Liver (tissue), 9 donors: ENCODE measurements around the gene SENP7. TPM values are rescaled to one million over a fixed set of nuclear protein-coding genes. Genes with fewer than 3 reads are reported as not detected.

Experiments used
- DNase-seq: peaks from one replicate; pipeline ENCODE4 v3.0.0-alpha.2; 2017; ENCODE audit warnings: low spot score
- H3K27ac ChIP-seq, 2 donors: one replicate each; pipeline ENCODE4 v1.7.0; 2013; ENCODE audit warnings: inconsistent platforms in 2 of 2, low read length in 2 of 2, control low read depth in 1 of 2, low read depth in 1 of 2, mild to moderate bottlenecking in 1 of 2
- H3K27me3 ChIP-seq, 4 donors: one replicate each; pipeline versions ENCODE4 v1.6.1 to v1.7.0; 2013; ENCODE audit warnings: low read length in 3 of 4, inconsistent platforms in 1 of 4, mild to moderate bottlenecking in 1 of 4, moderate library complexity in 1 of 4; ENCODE audit not compliant: control insufficient read depth in 4 of 4, insufficient read depth in 4 of 4
- H3K36me3 ChIP-seq, 4 donors: one replicate each; pipeline versions ENCODE4 v1.6.1 to v1.7.0; 2013; ENCODE audit warnings: low read length in 3 of 4, mild to moderate bottlenecking in 3 of 4, low read depth in 1 of 4, moderate library complexity in 1 of 4; ENCODE audit not compliant: control insufficient read depth in 4 of 4, insufficient read depth in 3 of 4
- H3K4me1 ChIP-seq, 4 donors: one replicate each; pipeline versions ENCODE4 v1.6.1 to v1.7.0; 2013; ENCODE audit warnings: low read length in 3 of 4, mild to moderate bottlenecking in 3 of 4, moderate library complexity in 1 of 4; ENCODE audit not compliant: control insufficient read depth in 4 of 4, insufficient read depth in 4 of 4
- H3K4me3 ChIP-seq, 3 donors: one replicate each; pipeline versions ENCODE4 v1.6.1 to v1.7.0; 2013; ENCODE audit warnings: low read length in 3 of 3, control low read depth in 1 of 3, low read depth in 1 of 3, mild to moderate bottlenecking in 1 of 3
- H3K9ac ChIP-seq, 2 donors: one replicate each; pipeline ENCODE4 v1.7.0; 2013; ENCODE audit warnings: low read length in 2 of 2, mild to moderate bottlenecking in 2 of 2, moderate library complexity in 2 of 2, control low read depth in 1 of 2, low read depth in 1 of 2
- H3K9me3 ChIP-seq, 4 donors: one replicate each; pipeline versions ENCODE4 v1.6.1 to v1.7.0; 2013; ENCODE audit warnings: low read length in 3 of 4; ENCODE audit not compliant: control insufficient read depth in 4 of 4
- ATF3 ChIP-seq: IDR thresholded peaks from 2 replicates; pipeline ENCODE4 v1.6.1; 2016; ENCODE audit warnings: antibody characterized with exemption
- CTCF ChIP-seq: fragments of 150-350 bp; IDR thresholded peaks from 2 replicates; pipeline ENCODE4 v1.5.1; 2017; ENCODE audit warnings: improper control_type of control experiment, low read depth, low read length; ENCODE audit not compliant: missing input control
- EGR1 ChIP-seq, 2 donors: IDR thresholded peaks; 2 replicates each; pipeline ENCODE4 v1.6.1; 2016 to 2018; ENCODE audit warnings: antibody characterized with exemption in 2 of 2, low read depth in 2 of 2
- FOXA1 ChIP-seq: IDR thresholded peaks from 2 replicates; pipeline ENCODE4 v1.6.1; 2016; ENCODE audit warnings: antibody characterized with exemption
- FOXA2 ChIP-seq: IDR thresholded peaks from 2 replicates; pipeline ENCODE4 v1.6.1; 2016; ENCODE audit warnings: antibody characterized with exemption
- GABPA ChIP-seq, 2 donors: IDR thresholded peaks in 1 of 2; conservative IDR thresholded peaks in 1 of 2; 2 replicates each; pipeline ENCODE4 v1.6.1; 2016; ENCODE audit warnings: antibody characterized with exemption in 2 of 2, mild to moderate bottlenecking in 1 of 2, moderate library complexity in 1 of 2
- HNF4A ChIP-seq, 2 donors: conservative IDR thresholded peaks; 2 replicates each; pipeline ENCODE4 v1.6.1; 2016; ENCODE audit warnings: antibody characterized with exemption in 2 of 2, mild to moderate bottlenecking in 2 of 2
- HNF4G ChIP-seq: IDR thresholded peaks from 2 replicates; pipeline ENCODE4 v1.6.1; 2016; ENCODE audit warnings: antibody characterized with exemption
- NR2F2 ChIP-seq: IDR thresholded peaks from 2 replicates; pipeline ENCODE4 v1.6.1; 2016; ENCODE audit warnings: antibody characterized with exemption
- REST ChIP-seq: IDR thresholded peaks from 2 replicates; pipeline ENCODE4 v1.6.1; 2016; ENCODE audit warnings: antibody characterized with exemption, mild to moderate bottlenecking
- RXRA ChIP-seq, 2 donors: IDR thresholded peaks; 2 replicates each; pipeline ENCODE4 v1.6.1; 2017 to 2018; ENCODE audit warnings: antibody characterized with exemption in 2 of 2, mild to moderate bottlenecking in 1 of 2
- SP1 ChIP-seq: IDR thresholded peaks from 2 replicates; pipeline ENCODE4 v1.6.1; 2018; ENCODE audit warnings: antibody characterized with exemption, mild to moderate bottlenecking
- TAF1 ChIP-seq: conservative IDR thresholded peaks from 2 replicates; pipeline ENCODE4 v1.6.1; 2016; ENCODE audit warnings: antibody characterized with exemption, mild to moderate bottlenecking
- YY1 ChIP-seq: IDR thresholded peaks from 2 replicates; pipeline ENCODE4 v1.6.1; 2016; ENCODE audit warnings: antibody characterized with exemption, mild to moderate bottlenecking
- ZBTB33 ChIP-seq: IDR thresholded peaks from 2 replicates; pipeline ENCODE4 v1.6.1; 2016; ENCODE audit warnings: antibody characterized with exemption
- WGBS: extraction: QIAGEN DNeasy Blood & Tissue Kit; methylation state at CpG from one replicate; pipeline ENCODE4 v1.1.7; 2013; 5-methylcytosine and 5-hydroxymethylcytosine counted together
- polyA plus RNA-seq, 2 donors: library from polyadenylated mRNA; stranded (reverse) in 1 of 2; unstranded in 1 of 2; fragments of 200-250 nt in 1 of 2; fragments of >200 nt in 1 of 2; fragmentation: Nextera tagmentation in 1 of 2; extraction: Ambion mirVana in 1 of 2; gene quantifications; one replicate each; pipeline versions ENCODE4 v1.2.1 to v1.2.3, GENCODE V29; 2013 to 2015
- total RNA-seq, 2 donors: library from RNA; depleted of rRNA; stranded (reverse); fragments of >200 nt; gene quantifications; one replicate each; pipeline ENCODE4 v1.2.3, GENCODE V29; 2014
- donor health status: healthy.
- donor health status: healthy.
- donor health status: healthy.
- donor health status: healthy.
- donor health status: healthy.

Gene SENP7
- total and polyA plus RNA-seq, 4 donors: 1.9 to 18.5 (median 6.8) TPM

GRCh38 chr3:101535221-101535620, 22.2 kb upstream of the SENP7 start:
- Histone ChIP-seq H3K36me3 (no peaks in the 10 kb centered on the region), H3K9me3 (peaks cover 0 to 3% (median 0%) of the 10 kb centered on the region in 4 donors)

More at GRCh38 chr3:101535221-101535620, 22.2 kb upstream of the SENP7 start:
- H3K9ac ChIP-seq: no peak overlapping the region
- DNase-seq: no peak
- no peak overlapping the region for H3K27ac ChIP-seq
- TF ChIP-seq EGR1 (IDR thresholded peaks at IDR 0.05; ENCODE audit: low read depth in 2 of 2): no peak
- no peak for TF ChIP-seq HNF4G
- TF ChIP-seq REST: no peak
- no peak for TF ChIP-seq NR2F2
- no peak for TF ChIP-seq RXRA (IDR thresholded peaks at IDR 0.05)
- no peak for TF ChIP-seq HNF4A (conservative IDR thresholded peaks at IDR 0.05)
- TF ChIP-seq ZBTB33: no peak
- TF ChIP-seq YY1: no peak
- TF ChIP-seq ATF3: no peak
- no peak for TF ChIP-seq FOXA2
- no peak for TF ChIP-seq TAF1
- TF ChIP-seq SP1: no peak
- TF ChIP-seq GABPA (IDR thresholded peaks at IDR 0.05 in 1 of 2, conservative IDR thresholded peaks at IDR 0.05 in 1 of 2): no peak
- TF ChIP-seq FOXA1: no peak
- no peak for TF ChIP-seq CTCF
- WGBS: 83% methylated on average over 5 of the region's 5 CpGs
- H3K4me3 ChIP-seq: no peak overlapping the region
- no peaks in the 10 kb centered on the region for H3K4me1 ChIP-seq
- H3K27me3 ChIP-seq: peaks cover 0 to 6% (median 0%) of the 10 kb centered on the region in 4 donors
